SK-MEL-5 (cell line): ENCODE data around the gene ZCCHC3. TPM values are rescaled to one million over a fixed set of nuclear protein-coding genes. Genes with fewer than 3 reads are reported as not detected.
"Not testable (repeated sequence)": the region's sequence is repeated elsewhere in the genome, so short reads cannot be mapped to it uniquely, and the experiment has no call there.

Experiments
- DNase-seq: peaks from one replicate; pipeline ENCODE4 v3.0.0-alpha.2; 2016; ENCODE audit warnings: low read depth, low spot score
- in situ Hi-C: cut with HindIII; loops from 2 replicates; pipeline ENCODE4 v1.10.0; 2016; ENCODE audit warnings: low sequenced_read_pairs, high pct_unique_total_duplicates, low pct_unique_long_range_greater_than_20kb
- total RNA-seq: library from RNA; depleted of rRNA; stranded (reverse); fragments of >200 nt; shearing (Covaris generic); gene quantifications from 2 replicates; pipeline ENCODE4 v1.2.3, GENCODE V29; 2014

The ZCCHC3 gene
- total RNA-seq, 1 experiment from 2014 or later = 25.5 TPM

- in situ Hi-C loops = loop anchor here (10.0 kb wide), 1 partner anchor 63 kb away; no protein-coding TSS in a partner anchor
- peak; percentile 89 for DNase-seq
Measured at GRCh38 chr20:327186-328026, 30.0 kb downstream of the ZCCHC3 start.

DNA sequence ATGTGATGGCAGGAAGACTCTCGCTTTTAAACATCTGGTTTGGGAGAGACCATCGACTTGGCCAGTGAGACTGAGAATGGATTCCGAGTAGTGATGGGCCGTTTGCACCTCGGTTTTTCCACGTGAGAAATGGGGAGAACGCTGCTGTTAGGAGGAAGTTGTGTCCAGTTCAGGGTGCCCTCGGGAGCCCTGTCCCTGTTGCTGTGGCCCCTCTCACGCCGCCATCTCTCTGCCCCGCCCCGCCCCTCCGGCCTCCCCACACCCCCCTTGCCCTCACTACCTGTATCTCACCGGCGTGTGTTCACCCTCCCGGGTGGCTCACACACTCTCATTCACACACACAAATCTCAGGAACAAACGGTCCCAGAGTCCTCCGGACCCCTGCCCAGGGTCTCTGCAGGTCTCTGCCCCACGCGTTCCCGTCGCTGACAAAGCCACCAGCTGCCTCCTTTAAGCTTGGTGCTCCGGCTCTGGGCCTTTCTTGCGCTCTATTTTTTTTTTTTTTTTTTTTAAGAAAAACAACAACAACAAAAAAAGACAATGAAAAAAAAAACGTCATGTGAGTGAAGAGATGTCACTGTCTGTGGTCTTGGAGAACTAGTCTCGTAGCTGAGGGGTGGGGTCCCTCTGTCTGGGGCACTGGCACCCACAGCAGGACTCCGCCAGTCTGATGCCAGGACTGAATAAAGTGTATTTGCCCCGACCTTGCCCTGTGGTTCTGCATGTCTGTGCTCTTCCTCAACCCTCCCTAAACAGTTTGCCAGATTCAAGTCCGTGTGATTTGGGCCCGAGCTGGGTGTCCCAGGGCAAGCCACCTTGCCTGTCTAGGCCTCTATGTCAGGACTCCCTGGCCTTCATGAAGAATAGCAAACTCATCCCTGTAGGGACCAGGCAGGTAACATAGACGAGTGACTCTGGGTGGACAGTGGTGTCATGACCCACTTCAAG is 30.9 kb downstream of the ZCCHC3 start:
- in situ Hi-C loops = loop anchor here (10.0 kb wide), 1 partner anchor 64 kb away; no protein-coding TSS in a partner anchor
- no peak for DNase-seq

- in situ Hi-C loops = loop anchor here (10.0 kb wide), 1 partner anchor 64 kb away; no protein-coding TSS in a partner anchor
- DNase-seq = no peak
Measured at GRCh38 chr20:328975-329695, 31.8 kb downstream of the ZCCHC3 start.

GRCh38 chr20:329851-330232 is 32.5 kb downstream of the ZCCHC3 start:
- in situ Hi-C loops = loop anchor here (10.0 kb wide), 1 partner anchor 65 kb away; no protein-coding TSS in a partner anchor

GRCh38 chr20:330233-331149 is 33.1 kb downstream of the ZCCHC3 start:
- in situ Hi-C loops = no loop called here

More at GRCh38 chr20:329851-330232, 32.5 kb downstream of the ZCCHC3 start:
- DNase-seq = no peak

DNA sequence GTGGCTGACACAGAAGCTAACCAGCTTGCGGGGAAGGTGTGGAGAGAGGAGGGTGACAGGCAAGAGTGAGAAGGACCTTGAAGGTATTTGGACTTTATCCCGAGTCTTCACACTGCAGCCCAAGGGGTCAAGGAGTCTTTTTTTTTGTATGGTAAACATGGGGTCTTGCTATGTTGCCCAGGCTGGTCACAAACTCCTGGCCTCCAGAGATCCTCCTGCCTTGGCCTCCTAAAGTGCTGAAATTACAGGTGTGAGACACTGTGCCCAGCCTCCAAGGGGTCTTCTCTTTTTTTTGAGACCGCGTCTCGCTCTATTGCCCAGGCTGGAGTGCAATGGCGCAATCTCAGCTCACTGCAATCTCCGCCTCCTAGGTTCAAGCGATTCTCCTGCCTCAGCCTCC is 37.2 kb downstream of the ZCCHC3 start:
- in situ Hi-C loops = no loop called here
- DNase-seq = no peak

More at GRCh38 chr20:330233-331149, 33.1 kb downstream of the ZCCHC3 start:
- DNase-seq = peak; percentile 86

- in situ Hi-C loops, DNase-seq: not testable (repeated sequence)
Measured at GRCh38 chr20:336040-336439, 38.7 kb downstream of the ZCCHC3 start.

- DNase-seq = peak; percentile 59
- in situ Hi-C loops = no loop called here
Measured at GRCh38 chr20:341682-342081, 44.3 kb downstream of the ZCCHC3 start.

GRCh38 chr20:343107-343506 is 45.7 kb downstream of the ZCCHC3 start:
- no peak for DNase-seq
- in situ Hi-C loops = no loop called here

DNA sequence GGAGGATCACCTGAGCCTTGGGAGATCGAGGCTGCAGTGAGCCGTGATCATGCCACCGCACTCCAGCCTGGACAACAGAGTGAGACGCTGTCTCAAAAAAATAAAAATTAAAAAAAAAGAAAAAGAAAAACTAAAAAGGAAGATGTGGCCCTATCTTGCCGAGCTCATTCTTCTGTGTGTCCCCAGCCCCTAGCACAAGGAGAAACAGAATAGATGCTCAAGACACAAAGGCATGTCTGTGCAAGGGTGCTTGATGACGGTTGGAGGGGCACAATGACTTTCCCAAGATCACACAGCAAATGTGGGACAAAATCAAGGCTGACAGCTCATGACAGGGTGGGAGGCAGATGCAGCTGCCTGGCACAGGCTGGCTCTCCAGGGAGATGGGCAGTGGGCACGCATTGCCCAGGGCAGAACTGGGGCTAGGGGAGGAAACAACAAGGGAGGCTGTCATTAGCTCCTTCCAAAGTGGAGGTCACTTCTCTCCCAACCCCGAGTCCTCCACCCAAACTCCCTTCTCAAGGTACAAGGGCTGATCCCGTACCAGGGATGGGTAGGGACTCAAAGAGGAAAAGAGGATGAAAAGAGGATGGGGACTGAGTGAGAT is 48.8 kb downstream of the ZCCHC3 start:
- in situ Hi-C loops = no loop called here
- no peak for DNase-seq

GRCh38 chr20:346640-347316 is 49.4 kb downstream of the ZCCHC3 start, which contains the start of gene NRSN2:
Gene NRSN2 (plus strand): TSS chr20:347111. CDS start chr20:349644, 2,533 bp downstream.
- DNase-seq = peak; percentile 62
- in situ Hi-C loops = no loop called here

DNA sequence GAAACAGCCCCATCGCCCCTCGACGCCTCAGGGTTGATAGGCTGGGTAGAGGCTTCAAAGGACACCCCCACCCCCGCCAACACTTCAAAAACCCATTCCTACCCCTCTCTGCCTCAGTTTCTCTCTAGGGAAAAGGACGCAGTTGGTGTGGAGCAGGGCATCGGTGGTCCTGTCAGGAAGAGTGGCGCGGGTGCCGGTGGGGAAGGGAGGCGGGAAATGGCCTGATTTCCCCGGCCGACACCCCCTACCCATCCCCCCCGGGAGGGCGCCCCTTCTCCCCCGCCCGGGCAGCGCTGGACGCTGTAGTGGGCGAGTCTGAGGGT is 49.9 kb downstream of the ZCCHC3 start:
- DNase-seq = no peak
- in situ Hi-C loops = no loop called here

GRCh38 chr20:347640-348484 is 50.5 kb downstream of the ZCCHC3 start:
- in situ Hi-C loops = no loop called here
- DNase-seq = peak; percentile 97

- no peak for DNase-seq
- in situ Hi-C loops = no loop called here
Measured at GRCh38 chr20:348972-349841, 51.8 kb downstream of the ZCCHC3 start.
